GM21576 (cell line): ENCODE measurements around the gene RORC.

Source experiments
- ATAC-seq: cut with Tn5 transposase; IDR thresholded peaks from one replicate; pipeline ENCODE4 v1.9.1; 2021; ENCODE audit warnings: mild to moderate bottlenecking, moderate library complexity; ENCODE audit not compliant: unreplicated experiment

RORC gene

DNA sequence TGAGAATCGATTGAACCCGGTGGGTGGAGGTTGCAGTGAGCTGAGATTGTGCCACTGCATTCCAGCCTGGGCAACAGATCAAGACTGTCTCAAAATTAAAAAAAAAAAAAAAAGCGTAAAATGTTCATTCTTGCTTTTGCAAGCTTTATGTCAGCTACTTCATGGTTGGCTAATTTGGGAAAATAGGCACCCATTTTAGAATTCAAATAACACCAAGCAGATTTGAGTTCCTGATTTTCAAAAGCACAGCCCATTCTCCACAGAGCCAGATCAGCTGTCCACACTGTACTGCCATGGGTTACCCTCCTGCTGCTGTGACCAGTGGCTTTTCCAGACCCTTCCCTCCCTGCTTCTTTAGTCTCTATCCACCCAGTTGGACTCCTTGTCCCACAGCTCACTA is 17.5 kb upstream of the RORC start:
- ATAC-seq, result no peak

DNA sequence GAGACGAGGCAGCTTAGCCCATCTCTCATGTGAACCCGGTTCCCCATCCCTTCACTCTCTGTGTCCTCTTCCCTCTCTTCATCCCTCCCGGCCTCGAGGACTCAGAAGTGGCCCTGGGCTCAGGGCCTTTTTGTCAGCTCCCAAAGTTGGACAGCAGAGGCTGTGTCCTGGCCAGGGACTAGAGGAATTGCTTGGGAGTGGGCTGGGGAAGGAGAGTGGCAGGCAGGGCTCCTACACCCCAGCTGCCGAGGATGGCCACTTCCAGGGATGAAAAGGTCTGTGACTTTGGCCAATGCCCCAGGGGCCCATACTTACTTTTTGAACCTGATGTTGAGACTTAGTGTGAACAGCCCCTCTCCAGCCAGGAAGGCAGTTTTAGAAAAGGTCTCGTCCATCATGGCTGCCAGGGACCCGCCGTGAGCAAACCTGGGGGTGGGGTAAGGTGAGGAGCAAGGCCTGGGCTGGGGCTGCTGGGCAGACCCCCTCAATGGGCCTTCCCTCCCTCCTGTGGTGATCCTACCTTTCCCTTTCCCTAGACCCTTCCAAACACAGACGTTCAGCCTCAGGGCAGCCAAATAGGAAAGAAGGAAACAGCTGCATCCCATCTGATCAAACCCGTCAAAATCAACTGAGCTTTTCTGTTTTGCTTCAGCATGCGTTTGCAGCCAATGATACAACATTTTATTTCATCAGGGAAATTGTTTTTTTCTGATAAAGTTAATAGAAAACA is 16.4 kb upstream of the RORC start:
- no peak for ATAC-seq

DNA sequence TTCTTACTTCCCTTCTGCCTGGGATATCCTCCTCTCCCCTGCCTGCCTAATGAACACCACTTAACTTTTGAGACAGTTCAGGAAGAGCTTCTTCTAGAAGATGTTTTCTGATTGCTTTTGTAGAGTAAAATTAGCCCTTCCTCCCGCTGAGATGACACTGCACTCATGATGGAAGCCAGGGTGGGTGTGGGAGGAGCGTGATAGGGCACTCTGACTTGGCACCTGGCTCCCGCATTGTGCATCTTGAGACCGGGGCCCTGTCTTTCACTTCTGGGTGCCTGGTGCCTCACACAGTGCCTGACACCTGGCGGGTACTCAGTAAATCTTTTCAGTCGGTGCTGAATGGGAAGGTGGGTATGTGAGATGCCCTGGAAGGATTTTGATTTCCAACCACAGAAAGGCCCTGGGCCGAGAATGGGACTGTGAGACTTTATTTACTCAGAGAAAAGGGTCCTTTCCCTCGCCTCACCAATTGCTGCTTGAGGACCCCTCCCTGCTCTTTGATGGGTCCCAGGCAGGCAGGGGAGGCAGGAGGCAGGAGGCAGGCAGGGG is 15.2 kb upstream of the RORC start:
- ATAC-seq, result no peak

DNA sequence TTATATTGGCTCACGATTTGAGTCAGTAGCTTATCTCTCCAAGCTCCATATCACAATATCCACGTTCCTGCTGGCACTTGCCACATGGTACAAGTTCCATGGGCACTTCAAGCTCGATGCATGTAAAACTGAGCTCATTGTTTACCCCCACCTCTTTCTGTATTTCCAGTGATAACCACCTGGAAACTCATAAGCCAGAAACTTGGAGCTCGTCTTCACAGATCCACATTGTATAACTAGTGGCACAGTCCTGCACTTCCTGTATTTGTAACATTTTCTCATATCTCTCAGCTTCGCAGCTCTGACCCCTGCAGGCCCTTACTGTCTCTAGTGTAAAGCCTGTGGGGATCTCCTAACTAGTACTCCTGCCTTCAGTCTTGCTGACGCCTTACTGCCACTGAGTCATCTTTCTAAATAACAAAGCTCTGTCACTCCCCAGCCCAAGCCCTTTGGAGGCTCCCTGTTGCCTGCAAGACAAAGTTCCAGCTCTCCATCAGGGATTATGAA is 14.5 kb upstream of the RORC start:
- ATAC-seq, result no peak

DNA sequence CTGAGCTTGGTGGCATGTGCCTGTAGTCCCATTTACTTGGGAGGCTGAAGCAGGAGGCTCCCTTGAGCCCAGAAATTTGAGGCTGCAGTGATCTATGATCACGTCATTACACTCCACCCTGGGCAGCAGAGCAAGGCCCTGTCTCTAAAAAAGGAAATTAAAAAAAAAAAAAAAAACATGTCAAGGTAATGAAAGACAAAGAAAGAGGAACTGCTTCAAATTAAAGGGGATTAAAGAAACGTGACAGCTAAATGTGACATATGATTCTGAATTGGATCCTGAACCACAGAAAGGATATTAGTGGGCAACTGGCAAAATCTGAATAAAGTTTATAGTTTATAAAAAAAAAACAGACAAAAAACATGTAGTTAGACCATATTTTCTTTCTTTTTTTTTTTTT is 11.8 kb upstream of the RORC start:
- ATAC-seq, result no peak

DNA sequence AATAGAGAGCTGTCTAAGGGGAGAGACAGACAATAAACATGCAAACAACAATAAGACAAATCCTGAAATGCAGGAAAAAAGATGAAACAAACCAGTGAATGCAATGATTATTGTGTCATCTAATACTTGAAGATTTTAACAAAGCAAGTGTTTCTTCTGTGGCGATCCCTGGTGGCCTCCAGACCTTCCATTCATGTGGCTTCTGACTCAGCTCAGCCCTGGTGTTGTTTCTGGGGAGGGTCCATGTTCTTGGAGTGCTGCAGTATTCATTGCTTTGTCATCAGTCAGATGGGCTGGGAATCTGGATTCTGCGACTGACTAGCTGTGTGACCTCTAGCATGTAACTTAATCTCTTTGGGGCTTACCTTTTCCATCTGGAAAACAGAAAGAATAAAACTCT is 9.5 kb upstream of the RORC start:
- no peak for ATAC-seq

DNA sequence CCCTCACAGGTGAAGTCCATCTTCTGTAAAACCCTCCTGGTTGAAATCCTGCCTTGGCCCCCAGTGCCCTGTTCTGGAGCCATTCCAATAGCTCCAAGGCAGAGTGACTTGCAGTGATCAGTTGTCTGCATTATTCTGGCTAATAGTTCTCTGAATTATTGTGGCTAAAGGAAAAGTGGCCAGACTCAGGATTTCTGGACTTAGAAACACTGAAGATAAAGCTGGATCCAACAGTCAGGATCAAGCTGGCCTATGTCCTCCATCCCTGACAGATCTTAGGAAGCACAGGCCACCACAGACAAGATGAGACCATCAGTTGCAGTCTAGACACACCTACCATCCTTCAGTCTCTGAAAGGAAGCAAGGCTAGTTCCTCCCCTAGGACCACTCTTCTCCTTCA is 8.8 kb upstream of the RORC start:
- ATAC-seq, result no peak

DNA sequence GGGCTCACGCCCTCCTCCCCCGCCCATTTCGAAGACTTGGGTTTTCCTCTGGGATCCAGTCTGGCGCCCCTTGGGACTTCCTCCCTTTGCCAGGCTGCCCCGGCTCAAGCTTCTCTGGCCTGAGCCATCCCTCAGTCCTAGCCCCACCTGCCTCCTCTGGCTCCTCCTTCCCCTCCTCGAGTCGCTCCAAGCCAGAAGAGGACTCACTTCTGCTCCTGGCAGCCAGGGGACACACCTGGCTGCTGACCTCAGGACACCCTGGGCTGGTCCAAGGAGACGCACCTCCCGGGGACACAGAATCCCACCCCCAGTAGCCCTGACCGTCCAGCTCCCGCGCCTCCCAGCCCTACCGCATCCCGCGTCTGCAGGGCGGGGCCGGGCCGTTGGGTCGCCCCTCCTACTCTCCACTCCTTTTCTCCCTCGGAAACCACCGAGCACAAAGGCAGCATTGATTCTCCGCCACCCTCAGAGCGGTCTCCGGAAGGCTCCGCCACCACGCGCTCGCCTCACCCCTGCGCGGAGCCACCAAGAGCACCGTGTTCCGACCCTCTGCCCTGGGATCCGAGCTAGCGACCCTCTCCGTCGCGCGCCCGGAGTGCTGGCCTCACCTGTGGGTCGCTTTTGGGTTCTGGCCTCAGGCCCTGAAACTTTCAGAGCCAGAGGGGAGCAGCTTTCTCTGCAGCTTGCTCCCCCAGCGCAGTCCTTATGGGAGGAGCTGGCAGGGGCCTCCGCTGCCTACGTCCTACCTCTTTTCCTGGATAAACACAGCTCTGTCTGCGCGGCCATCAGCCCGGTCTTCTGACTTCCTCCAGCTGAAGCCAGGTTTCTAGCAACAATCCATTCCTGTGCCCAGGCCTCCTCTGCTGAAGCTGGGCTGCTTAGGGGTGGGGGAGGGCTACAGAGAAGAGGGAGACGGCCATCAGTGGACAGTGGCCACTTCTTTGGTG is 8.1 kb upstream of the RORC start, which contains the start of gene C2CD4D:
C2CD4D (minus strand) TSS at position 364 of the 947 bp plus-strand sequence. CDS start 831 bp downstream, outside the sequence.
- ATAC-seq, result no peak

DNA sequence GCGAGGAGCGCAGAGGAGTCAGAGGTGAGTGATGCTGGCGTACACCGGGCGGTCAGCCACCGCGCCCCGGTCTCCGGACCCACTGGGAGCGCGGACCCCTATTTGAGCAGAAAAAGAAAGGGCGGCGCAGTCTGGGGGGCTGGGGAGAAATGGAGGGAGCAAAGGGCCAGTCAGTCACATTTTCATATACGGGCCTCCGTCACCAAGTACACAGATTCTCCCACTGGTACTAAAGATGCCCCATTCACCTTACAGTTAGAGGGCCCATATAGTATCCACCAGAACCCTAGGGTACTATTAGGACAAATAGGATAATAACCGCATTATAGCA is 7.4 kb upstream of the RORC start:
- ATAC-seq, result no peak

DNA sequence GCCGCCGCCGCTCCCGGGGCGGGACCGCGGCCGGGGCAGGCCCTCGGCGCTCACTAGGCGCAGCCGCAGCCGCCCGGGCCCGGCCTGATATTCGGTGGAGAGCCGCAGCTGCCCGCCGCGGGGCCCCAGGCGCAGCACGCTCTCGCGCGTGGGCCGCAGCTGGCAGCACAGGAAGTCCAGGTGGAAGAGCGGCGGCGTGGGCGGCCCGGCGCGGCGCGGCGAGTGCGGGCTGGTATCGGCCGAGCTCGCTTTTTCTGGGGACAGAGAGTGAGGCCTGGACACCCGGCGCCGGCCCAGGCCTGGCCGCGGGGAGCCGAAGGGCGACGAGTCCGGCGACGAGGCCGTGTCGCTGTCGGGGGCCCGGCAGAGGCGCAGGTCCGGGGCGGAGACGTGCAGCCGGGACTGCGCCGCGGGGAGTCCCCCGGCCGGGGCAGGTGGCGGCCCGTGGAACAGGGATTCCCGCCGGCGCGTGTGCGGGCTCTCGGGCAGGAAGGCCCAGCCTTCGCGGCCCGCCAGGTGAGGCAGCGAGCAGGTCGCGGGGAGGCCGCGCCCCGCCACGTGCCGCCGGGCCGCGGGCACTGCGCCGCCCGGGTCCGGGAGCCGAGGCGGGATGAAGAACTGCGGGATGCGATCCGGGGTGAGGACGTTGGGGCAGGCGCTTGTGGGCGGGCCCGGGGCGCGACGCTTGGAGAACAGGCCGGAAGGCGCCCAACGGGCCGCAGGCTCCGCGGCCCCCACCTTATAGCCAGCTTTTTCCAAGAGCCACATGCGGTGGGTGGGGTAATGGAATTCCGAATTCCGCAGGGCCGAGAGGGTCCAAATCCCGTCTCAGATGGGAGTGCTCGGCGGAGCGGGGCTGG is 6.8 kb upstream of the RORC start:
- ATAC-seq, result no peak

DNA sequence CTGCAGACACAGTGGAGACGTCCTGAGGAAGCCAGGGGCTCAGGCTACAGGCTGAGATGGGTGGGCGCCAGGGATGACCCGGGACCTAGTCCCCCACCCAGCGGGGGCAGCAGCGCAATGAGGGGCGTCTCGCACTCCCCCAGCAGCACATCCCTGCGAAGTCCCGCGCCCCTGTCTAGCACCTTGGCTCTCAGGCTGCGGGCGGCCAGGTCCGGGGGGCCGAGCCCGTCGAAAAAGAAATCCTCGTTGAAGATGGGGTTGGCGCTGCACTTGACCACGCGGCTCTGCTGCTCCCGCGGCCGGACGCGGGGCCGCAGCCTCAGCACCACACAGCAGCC is 6.3 kb upstream of the RORC start:
- no peak for ATAC-seq

DNA sequence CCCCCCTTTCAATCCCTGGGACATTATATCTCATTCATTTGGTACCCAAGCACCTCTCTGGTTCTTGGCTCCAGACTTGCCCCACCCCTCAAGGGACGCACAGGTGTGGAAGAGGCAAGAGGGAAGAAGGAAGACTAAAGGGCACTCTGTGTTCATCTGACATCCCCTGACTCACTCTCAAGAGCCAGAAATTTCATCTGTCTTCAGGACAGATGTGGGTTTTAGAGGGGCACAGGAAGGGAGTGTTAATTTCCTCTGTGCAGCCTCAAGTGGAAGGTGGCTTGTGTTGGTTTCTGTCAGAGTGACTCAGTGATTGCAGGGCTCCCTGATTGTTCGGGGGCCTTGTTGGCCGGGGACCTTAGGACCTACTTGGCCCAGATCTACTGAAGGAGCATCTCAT is 5.6 kb upstream of the RORC start:
- no peak for ATAC-seq

DNA sequence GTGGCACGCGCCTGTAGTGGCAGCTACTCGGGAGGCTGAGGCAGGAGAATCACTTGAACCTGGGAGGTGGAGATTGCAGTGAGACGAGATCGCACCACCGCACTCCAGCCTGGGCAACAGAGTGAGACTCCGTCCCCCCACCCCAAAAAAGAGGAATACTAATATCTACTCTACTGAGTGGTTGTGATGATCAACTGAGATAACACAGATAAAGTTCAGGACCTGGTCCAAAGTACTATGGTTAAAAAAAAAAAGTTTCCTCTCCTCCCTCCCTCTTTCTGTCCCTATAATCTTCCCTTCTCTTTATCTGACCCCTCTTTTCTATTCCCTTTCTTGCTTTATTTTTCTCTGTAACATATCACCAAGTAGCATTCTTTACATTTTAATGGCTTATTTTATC is 4.0 kb upstream of the RORC start:
- ATAC-seq, result no peak

DNA sequence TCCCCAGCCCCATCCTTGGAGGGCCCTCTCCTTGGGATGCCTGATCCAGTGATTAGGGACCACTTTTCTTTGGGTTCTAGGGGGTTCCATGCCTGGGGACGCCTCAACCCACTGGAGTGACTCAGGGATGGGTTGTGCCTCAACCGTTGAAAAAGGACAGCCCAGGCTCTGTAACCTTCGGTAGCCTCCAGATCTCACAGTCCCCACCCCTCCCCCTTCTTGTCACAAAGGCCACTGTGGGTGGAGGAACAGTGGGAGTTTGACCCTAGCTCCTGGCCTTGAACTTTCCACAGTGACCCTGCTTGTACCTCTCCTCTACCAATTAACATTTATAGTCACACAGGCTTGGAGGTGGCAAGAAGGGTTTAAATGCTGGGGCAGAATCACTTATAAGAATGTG is 2.6 kb upstream of the RORC start:
- no peak for ATAC-seq

DNA sequence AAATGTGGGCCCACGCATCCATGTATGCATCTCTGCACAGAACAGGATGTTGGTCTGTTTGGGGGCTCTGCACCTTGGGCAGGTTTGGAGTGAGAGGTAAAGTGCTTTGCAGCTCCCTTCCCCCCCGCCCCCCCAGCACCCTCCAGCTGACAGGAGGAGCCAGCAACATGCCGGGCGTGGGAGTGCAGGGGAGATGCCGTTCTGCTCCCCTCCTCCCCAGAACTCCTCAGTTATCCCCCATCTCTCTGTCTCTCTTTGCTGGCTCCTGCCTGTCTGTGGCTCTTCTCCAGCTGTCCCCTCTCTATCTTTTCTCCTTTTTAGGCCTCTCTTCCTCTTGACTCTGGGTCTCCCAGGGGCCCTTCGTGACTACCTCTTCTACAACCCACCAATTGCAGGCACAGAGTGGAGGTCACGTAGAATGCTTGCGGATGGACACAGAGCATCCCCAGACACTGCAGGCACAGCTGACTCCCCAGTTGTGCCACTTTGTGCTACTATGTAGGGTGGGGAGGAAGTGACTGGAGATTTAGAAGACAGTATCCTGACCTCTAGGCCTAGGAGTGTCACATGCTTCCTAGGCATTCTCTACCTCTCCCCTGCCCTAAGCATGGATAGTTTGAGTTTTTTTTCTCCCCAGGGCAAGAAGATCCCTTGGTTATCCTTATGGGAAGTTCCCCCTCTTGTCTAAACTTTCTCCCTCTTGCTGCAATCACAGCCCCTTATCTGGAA is 1.7 kb upstream of the RORC start:
- ATAC-seq, result no peak

DNA sequence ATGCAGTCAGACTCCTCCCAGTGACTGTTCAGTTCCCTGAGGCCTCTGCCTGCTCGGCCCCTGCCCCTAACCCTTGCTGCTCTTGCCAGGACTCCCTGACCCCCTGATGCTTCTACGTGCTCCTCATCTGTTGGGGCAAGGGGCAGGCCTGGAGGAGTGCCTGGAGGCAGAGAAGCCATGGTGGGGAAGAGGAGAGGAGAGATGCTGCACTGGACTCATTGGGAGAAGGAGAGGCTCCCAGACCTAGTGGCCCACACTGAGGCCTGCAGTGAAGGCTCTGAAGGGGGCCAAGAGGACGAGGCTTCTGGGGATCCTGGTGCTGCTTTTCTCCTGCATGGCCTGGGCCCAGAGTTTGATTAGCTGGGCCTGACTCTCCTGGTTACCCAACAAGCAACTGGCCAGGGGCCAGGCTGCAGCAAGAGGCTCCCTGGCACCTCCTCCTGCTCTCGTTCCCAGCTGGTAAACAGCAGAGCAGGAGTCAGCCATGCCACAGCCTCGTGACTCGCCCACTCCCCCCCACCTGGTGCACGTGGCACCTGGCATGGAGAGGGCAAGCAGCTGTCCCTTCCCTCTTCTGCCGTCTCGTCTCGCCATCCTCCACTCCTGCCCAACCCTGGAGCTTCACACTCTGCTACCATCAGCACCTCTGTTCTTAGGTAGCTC is 847 bp upstream of the RORC start:
- ATAC-seq, result no peak

DNA sequence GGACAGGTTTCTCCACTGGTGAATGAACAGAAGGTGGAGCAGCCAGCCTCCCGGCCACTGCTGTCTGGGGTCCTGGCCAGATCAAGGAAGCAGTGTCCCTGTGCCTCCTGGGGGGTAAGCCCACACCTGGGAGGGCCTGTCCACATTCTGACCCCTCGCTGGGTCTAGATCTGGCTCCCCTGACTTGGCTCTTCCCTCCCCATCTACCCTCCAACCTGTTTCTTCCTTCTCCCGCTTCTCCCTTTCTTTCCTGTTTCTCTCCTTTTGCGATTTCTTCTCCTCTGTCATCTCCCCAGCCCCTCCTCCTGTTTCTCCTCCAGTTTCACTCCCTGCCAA is 378 bp downstream of the RORC start:
- ATAC-seq, result no peak

DNA sequence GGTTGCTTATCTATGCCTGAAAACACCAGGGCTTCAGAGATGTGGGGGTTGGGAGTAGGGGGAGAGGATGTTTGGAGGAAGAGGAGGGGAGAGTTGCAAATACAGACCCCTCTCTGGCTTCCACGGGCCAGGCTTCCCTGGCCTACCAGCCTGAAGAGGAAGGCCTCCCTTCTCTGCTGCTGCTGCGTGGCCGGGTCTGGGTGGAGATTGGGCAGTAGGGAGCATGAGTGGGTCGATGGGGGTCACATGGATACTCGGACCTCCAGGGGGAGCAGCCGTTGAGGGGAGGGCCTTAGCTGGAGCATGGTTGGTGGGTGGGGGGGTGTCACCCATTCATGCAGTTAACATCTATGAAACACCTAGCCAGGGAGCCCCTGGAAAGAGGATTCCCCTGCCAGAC is 1.5 kb downstream of the RORC start:
- ATAC-seq, result no peak

DNA sequence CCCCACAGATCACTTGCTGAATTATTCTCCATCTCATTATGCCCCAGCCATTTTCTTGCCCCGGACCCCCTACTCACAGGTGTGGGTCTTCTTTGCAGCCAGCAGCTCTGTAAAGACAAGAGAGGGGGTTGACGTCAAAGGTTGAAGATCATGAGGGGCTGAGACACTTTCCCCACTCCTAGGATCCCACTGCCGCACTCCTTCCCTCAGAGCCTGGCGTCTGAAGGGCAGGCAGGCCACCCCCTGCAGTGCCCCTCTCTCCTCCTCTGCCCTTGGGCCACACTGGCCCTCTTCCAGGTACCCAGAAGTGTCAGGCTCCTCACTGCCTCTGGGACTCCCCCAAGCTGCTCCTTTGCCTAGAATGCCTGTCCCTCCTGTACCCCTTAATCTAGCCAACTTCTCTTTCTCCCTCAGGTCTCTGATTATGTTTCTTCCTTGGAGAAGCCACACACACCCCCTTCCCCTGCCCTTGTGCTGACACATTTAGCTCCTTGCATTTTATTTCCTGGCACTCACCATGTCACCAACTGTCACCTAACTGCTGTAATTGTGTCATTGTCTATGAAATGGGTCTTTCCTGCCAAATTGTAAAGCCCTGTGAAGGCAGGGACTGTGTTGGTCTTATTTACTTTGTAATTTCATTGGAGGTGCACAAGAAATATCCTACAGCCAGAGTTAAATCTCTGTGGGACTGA is 2.1 kb downstream of the RORC start:
- ATAC-seq, result no peak
